Endothelial cell of umbilical vein (primary cell): ENCODE data around the gene SMNDC1. TPM values are rescaled to one million over a fixed set of nuclear protein-coding genes. Genes with fewer than 3 reads are reported as not detected.

Experiments
- BruUV-seq: library from RNA; stranded (reverse); fragments of 400-500 nt; replicated peaks from 2 replicates; lab custom pipeline; 2021; lab: Mats Ljungman, UMichigan
- CTCF ChIA-PET: fragments of 300-600, 350-600 bp; sonication (Branson Sonifier 250); formaldehyde crosslinking; loops from one replicate; lab custom pipeline; 2021; ENCODE audit warnings: antibody characterized with exemption, inconsistent platforms; lab: Charles Lee
- POLR2A ChIA-PET: fragments of 300-600, 350-600 bp; sonication (Branson Sonifier 250); formaldehyde crosslinking; loops from one replicate; lab custom pipeline; 2021; ENCODE audit warnings: antibody characterized with exemption, inconsistent platforms; lab: Charles Lee
- DNase-seq: peaks from one replicate; pipeline ENCODE4 v3.0.0-alpha.2; 2011; ENCODE audit warnings: low read depth, low spot score
- FAIRE-seq: peaks from 2 replicates; lab custom pipeline; 2011; peaks lifted over from hg19 to GRCh38; lab: Jason Lieb, UNC
- H2AFZ ChIP-seq: 2 replicates; pipeline ENCODE4 v1.6.0; 2012; ENCODE audit warnings: low read depth, low read length, control low read depth, inconsistent platforms
- H3K27ac ChIP-seq: 2 replicates; pipeline ENCODE4 v1.5.1; 2011; ENCODE audit warnings: low read depth, mild to moderate bottlenecking, control low read depth, low read length, moderate library complexity; ENCODE audit not compliant: insufficient read depth
- H3K27me3 ChIP-seq, 2 experiments: 2 replicates each; pipeline versions ENCODE4 v1.6.0 to v1.6.1; 2011; ENCODE audit warnings: low read length in 2 of 2, mixed read lengths in 1 of 2; ENCODE audit not compliant: control insufficient read depth in 2 of 2, insufficient read depth in 2 of 2
- H3K36me3 ChIP-seq, 2 experiments: 2 replicates in 1 of 2; 3 replicates in 1 of 2; pipeline ENCODE4 v1.5.1; 2011; ENCODE audit warnings: low read length in 2 of 2, mild to moderate bottlenecking in 1 of 2, moderate library complexity in 1 of 2; ENCODE audit not compliant: control insufficient read depth in 2 of 2, insufficient read depth in 2 of 2; ENCODE audit errors: extremely low read depth in 1 of 2
- H3K4me1 ChIP-seq: 3 replicates; pipeline ENCODE4 v1.5.1; 2011; ENCODE audit warnings: mild to moderate bottlenecking, low read length; ENCODE audit not compliant: control insufficient read depth, insufficient read depth; ENCODE audit errors: extremely low read depth
- H3K4me2 ChIP-seq: 2 replicates; pipeline ENCODE4 v1.6.1; 2011; ENCODE audit warnings: low read length, control low read depth, mixed read lengths; ENCODE audit not compliant: insufficient read depth
- H3K4me3 ChIP-seq, 3 experiments: fragments of 200-600 bp in 1 of 3; sonication (generic), shearing (Covaris generic) in 1 of 3; replicated peaks in 1 of 3; 2 replicates each; pipeline ENCODE4 v1.5.1; 2011 to 2016; ENCODE audit warnings: control low read depth in 3 of 3, low read length in 3 of 3, mild to moderate bottlenecking in 2 of 3, inconsistent platforms in 1 of 3, low read depth in 1 of 3, moderate library complexity in 1 of 3; ENCODE audit not compliant: insufficient read depth in 1 of 3
- H3K79me2 ChIP-seq: 2 replicates; pipeline ENCODE4 v1.6.0; 2012; ENCODE audit warnings: low read length, inconsistent platforms; ENCODE audit not compliant: control insufficient read depth, insufficient read depth
- H3K9ac ChIP-seq: replicated peaks from 2 replicates; pipeline ENCODE3; 2011; ENCODE audit warnings: low read length, control low read depth; ENCODE audit not compliant: insufficient read depth; ENCODE audit errors: extremely low read depth
- H3K9me1 ChIP-seq: replicated peaks from 3 replicates; pipeline ENCODE4 v1.6.0; 2011; ENCODE audit warnings: mild to moderate bottlenecking, low read length; ENCODE audit not compliant: control insufficient read depth, insufficient read depth; ENCODE audit errors: extremely low read depth
- H3K9me3 ChIP-seq: replicated peaks from 2 replicates; pipeline ENCODE4 v1.5.1; 2012; ENCODE audit warnings: low read length, inconsistent platforms; ENCODE audit not compliant: control insufficient read depth, insufficient read depth
- H4K20me1 ChIP-seq: replicated peaks from 2 replicates; pipeline ENCODE3; 2011; ENCODE audit warnings: mild to moderate bottlenecking, low read length; ENCODE audit not compliant: control insufficient read depth, insufficient read depth; ENCODE audit errors: extremely low read depth
- EZH2 ChIP-seq: IDR thresholded peaks from 2 replicates; pipeline ENCODE4 v1.6.1; 2012; ENCODE audit warnings: borderline replicate concordance, low read depth, mild to moderate bottlenecking, moderate library complexity, low read length, inconsistent platforms; ENCODE audit not compliant: severe bottlenecking
- FOS ChIP-seq: IDR thresholded peaks from 2 replicates; pipeline ENCODE4 v1.6.1; 2011; ENCODE audit warnings: mild to moderate bottlenecking, low read length, moderate library complexity, borderline replicate concordance; ENCODE audit not compliant: insufficient read depth
- GATA2 ChIP-seq: IDR thresholded peaks from 2 replicates; pipeline ENCODE4 v1.7.0; 2011; ENCODE audit warnings: low read depth, mild to moderate bottlenecking, moderate library complexity, mixed read lengths, low read length; ENCODE audit not compliant: insufficient read length, insufficient read depth
- JUN ChIP-seq: IDR thresholded peaks from 2 replicates; pipeline ENCODE4 v1.6.1; 2011; ENCODE audit warnings: borderline replicate concordance, low read depth; ENCODE audit not compliant: insufficient read length, insufficient read depth
- MYC ChIP-seq: IDR thresholded peaks from one replicate; pipeline ENCODE4 v1.6.1; 2011; ENCODE audit warnings: mild to moderate bottlenecking, low read depth, low read length
- POLR2A ChIP-seq: IDR thresholded peaks from 2 replicates; pipeline ENCODE4 v1.6.1; 2012; ENCODE audit warnings: low read depth, mild to moderate bottlenecking, control low read depth, low read length
- POLR2AphosphoS5 ChIP-seq: IDR thresholded peaks from 2 replicates; pipeline ENCODE4 v1.6.1; 2012; ENCODE audit warnings: low read depth, mild to moderate bottlenecking, control low read depth, low read length, moderate library complexity; ENCODE audit not compliant: insufficient read depth
- dilution Hi-C: fragments of 300-500 bp; cut with MboI; formaldehyde crosslinking; loops from one replicate; pipeline ENCODE4 v1.15.0; 2019; ENCODE audit warnings: low sequenced_read_pairs; ENCODE audit not compliant: extremely low pct_ligation_motif_present
- intact Hi-C: fragments of 100-400 bp; cut with micrococcal nuclease; formaldehyde crosslinking; loops from one replicate; pipeline ENCODE4 v1.10.0; 2022
- polyA plus RNA-seq, 4 experiments: library from polyadenylated mRNA; depleted of rRNA in 3 of 4; stranded (reverse) in 3 of 4; unstranded in 1 of 4; fragments of >200 nt; gene quantifications; 2 replicates each; pipeline versions ENCODE4 v1.2.1 to v1.2.3, GENCODE V29; 2011 to 2012; ENCODE audit warnings: missing spikeins in 1 of 4
- total RNA-seq: library from RNA; stranded (reverse); gene quantifications from 2 replicates; pipeline ENCODE4 v1.2.3, GENCODE V29; 2021
- TF ChIP-seq, protein P1 (sequence below): IDR thresholded peaks from 2 replicates; pipeline ENCODE4 v1.6.1; 2011; ENCODE audit not compliant: insufficient read depth, insufficient read length
- TF ChIP-seq, protein P2 (sequence below), 2 donors: IDR thresholded peaks; 1 replicate in 1 of 2; 2 replicates in 1 of 2; pipeline ENCODE4 v1.5.1; 2011; ENCODE audit warnings: low read length in 2 of 2, mild to moderate bottlenecking in 2 of 2, moderate library complexity in 2 of 2, control low read depth in 1 of 2, inconsistent platforms in 1 of 2, low read depth in 1 of 2; ENCODE audit not compliant: insufficient read depth in 1 of 2; ENCODE audit errors: extremely low read depth in 1 of 2

The SMNDC1 gene
- total and polyA plus RNA-seq, 2 donors (not counting 3 experiments of a cell fraction or from before 2014, with no cell fraction given) = 7.1 to 39.3 TPM

DNA sequence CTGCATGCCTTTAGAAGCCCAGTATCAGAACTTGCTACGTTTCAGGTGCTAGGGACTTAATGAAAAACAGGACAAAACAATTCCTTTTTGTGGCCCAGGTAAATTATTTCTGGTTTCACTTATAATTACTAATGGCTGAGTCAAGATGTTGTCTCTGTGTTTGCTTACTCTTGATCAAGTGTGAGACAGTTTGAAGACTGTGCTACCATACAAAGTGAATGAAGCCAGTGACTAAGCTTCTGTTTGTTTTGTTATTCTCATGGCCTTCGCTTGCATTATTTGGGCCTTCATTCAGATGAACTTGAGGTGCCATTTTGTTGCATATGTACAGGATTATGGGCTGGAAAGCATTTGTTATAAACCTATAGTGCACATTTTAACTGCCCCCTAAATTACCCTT lies 17.9 kb downstream of the SMNDC1 start:
- Histone ChIP-seq H3K36me3 (peaks cover 4% of the 10 kb centered on the region in 2 experiments), H3K79me2 (no peaks in the 10 kb centered on the region), H3K9me3 (no peaks in the 10 kb centered on the region), H3K27ac (no peak overlapping the region), H2AFZ (no peak overlapping the region), H3K4me2 (no peak overlapping the region), H3K4me3 (no peak overlapping the region), H3K9ac (no peak overlapping the region), H3K27me3 (no peaks in the 10 kb centered on the region), H4K20me1 (no peaks in the 10 kb centered on the region), H3K9me1 (no peaks in the 10 kb centered on the region), H3K4me1 (no peaks in the 10 kb centered on the region)
- intact Hi-C loops (no loop called here), dilution Hi-C loops (loop anchor here (25.0 kb wide), 2 partner anchors 150 to 400 kb away; no protein-coding TSS in a partner anchor)
- BruUV-seq = no TSS peak
- ChIA-PET POLR2A (no interaction called here), CTCF (interaction anchor here (1.1 kb wide), 1 partner anchor 148 kb away, joined by 3 read pairs; no protein-coding TSS in a partner anchor)
- FAIRE-seq (no peak), DNase-seq (no peak)
- TF ChIP-seq JUN (no peak), MYC (no peak), POLR2A (no peak), EZH2 (no peak), POLR2AphosphoS5 (no peak), FOS (no peak), GATA2 (no peak)
- TF ChIP-seq, protein P1, sequence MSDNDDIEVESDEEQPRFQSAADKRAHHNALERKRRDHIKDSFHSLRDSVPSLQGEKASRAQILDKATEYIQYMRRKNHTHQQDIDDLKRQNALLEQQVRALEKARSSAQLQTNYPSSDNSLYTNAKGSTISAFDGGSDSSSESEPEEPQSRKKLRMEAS = no peak
- TF ChIP-seq, protein P2, sequence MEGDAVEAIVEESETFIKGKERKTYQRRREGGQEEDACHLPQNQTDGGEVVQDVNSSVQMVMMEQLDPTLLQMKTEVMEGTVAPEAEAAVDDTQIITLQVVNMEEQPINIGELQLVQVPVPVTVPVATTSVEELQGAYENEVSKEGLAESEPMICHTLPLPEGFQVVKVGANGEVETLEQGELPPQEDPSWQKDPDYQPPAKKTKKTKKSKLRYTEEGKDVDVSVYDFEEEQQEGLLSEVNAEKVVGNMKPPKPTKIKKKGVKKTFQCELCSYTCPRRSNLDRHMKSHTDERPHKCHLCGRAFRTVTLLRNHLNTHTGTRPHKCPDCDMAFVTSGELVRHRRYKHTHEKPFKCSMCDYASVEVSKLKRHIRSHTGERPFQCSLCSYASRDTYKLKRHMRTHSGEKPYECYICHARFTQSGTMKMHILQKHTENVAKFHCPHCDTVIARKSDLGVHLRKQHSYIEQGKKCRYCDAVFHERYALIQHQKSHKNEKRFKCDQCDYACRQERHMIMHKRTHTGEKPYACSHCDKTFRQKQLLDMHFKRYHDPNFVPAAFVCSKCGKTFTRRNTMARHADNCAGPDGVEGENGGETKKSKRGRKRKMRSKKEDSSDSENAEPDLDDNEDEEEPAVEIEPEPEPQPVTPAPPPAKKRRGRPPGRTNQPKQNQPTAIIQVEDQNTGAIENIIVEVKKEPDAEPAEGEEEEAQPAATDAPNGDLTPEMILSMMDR (IDR thresholded peaks at IDR 0.05; ENCODE audit: extremely low read depth in 1 of 2, insufficient read depth in 1 of 2, low read depth in 1 of 2, low read length in 2 of 2) = no peak
